Astrocyte of the cerebellum (primary cell): Measurements from ENCODE around the gene AXL.

ENCODE experiments used
- DNase-seq: peaks from one replicate; pipeline ENCODE4 v3.0.0-alpha.2; 2011; ENCODE audit warnings: low read depth
- H3K4me3 ChIP-seq: 2 replicates; pipeline ENCODE4 v1.5.1; 2011; ENCODE audit warnings: mild to moderate bottlenecking, low read depth, low read length, moderate library complexity
- in situ Hi-C: cut with HindIII; loops from 2 replicates; pipeline ENCODE4 v1.10.0; 2017; ENCODE audit warnings: low sequenced_read_pairs
- TF ChIP-seq, protein P1 (sequence below): IDR thresholded peaks from 2 replicates; pipeline ENCODE4 v1.5.1; 2012; ENCODE audit warnings: low read length, low read depth, moderate library complexity, mild to moderate bottlenecking; ENCODE audit errors: missing control alignments

The AXL gene

GRCh38 chr19:41187884-41188279 lies 31.1 kb upstream of the AXL start:
- no peak overlapping the region for H3K4me3 ChIP-seq
- TF ChIP-seq, protein P1, sequence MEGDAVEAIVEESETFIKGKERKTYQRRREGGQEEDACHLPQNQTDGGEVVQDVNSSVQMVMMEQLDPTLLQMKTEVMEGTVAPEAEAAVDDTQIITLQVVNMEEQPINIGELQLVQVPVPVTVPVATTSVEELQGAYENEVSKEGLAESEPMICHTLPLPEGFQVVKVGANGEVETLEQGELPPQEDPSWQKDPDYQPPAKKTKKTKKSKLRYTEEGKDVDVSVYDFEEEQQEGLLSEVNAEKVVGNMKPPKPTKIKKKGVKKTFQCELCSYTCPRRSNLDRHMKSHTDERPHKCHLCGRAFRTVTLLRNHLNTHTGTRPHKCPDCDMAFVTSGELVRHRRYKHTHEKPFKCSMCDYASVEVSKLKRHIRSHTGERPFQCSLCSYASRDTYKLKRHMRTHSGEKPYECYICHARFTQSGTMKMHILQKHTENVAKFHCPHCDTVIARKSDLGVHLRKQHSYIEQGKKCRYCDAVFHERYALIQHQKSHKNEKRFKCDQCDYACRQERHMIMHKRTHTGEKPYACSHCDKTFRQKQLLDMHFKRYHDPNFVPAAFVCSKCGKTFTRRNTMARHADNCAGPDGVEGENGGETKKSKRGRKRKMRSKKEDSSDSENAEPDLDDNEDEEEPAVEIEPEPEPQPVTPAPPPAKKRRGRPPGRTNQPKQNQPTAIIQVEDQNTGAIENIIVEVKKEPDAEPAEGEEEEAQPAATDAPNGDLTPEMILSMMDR = no peak
- DNase-seq = no peak
- in situ Hi-C loops = no loop called here

DNA sequence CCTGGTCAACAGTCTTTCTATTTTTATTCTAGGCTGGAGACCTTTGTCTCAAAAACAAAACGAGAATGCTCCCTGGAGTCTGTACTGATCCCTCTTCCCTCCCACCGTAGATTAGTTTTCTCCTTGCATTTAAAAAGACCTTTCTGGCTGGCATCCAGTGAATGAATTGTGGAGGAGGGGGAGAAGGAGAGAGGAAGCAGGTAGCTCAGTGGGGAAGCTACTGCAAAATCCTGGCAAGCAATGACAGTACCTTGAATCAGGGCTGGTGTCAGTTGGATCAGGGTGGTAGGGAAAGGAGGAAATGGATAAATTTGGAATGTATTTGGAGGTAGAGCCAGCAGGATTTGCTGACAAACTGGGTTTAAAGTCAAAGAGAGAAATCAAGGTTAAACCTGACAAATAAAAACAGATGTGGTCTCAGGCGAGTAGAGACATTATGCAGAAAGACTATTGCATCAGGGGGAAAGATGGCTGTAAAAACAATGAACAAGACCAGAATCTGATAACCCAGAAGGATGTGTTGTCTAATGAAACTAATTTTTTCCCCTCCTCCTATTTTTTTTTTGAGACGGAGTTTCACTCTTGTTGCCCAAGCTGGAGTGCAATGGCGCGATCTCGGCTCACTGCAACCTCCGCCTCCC lies 29.5 kb upstream of the AXL start:
- no peak overlapping the region for H3K4me3 ChIP-seq
- TF ChIP-seq, protein P1 = no peak
- in situ Hi-C loops = no loop called here
- DNase-seq = no peak

- in situ Hi-C loops = no loop called here
- TF ChIP-seq, protein P1 = no peak
- DNase-seq = no peak
- H3K4me3 ChIP-seq = peak within 1 kb of the TSS; percentile 14
Observed at GRCh38 chr19:41192574-41193429, 26.2 kb upstream of the AXL start, which contains the start of gene CYP2S1. TSS of gene CYP2S1 (plus strand) at chr19:41193219. CDS start at chr19:41193265, 46 bp downstream.

GRCh38 chr19:41193430-41194156 lies 25.4 kb upstream of the AXL start:
- in situ Hi-C loops = no loop called here
- TF ChIP-seq, protein P1 = no peak
- no peak for DNase-seq
- peak overlapping the region; percentile 14 for H3K4me3 ChIP-seq

DNA sequence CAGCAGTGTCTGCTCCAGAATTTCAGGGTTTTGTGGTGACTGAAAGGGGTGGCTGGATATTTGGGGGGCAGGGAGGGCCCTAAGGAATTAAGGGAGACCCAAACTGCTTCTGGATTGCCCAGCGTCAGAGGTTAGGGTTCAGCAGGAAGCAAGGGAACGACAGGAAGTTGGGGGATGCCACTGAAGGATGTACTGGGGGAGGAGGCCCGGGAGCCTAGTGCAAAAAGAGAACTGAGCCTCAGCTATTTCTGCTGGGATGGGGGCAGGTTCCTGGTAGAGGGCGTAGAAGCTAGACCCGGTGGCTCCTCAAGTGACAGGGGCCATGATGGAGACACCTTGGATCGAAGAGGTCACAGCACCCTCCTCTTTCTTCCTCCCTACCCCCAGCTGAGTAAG lies 24.9 kb upstream of the AXL start:
- TF ChIP-seq, protein P1 = no peak
- H3K4me3 ChIP-seq = no peak overlapping the region
- in situ Hi-C loops = no loop called here
- no peak for DNase-seq

- in situ Hi-C loops = no loop called here
- no peak for DNase-seq
- TF ChIP-seq, protein P1 = no peak
- H3K4me3 ChIP-seq = no peak overlapping the region
Observed at GRCh38 chr19:41195675-41196497, 23.1 kb upstream of the AXL start.
